NCI-H460 (cell line): ENCODE measurements around the gene SLC26A4. TPM values are rescaled to one million over a fixed set of nuclear protein-coding genes. Genes with fewer than 3 reads are reported as not detected.
"Not testable (repeated sequence)": the region's sequence is repeated elsewhere in the genome, so short reads cannot be mapped to it uniquely, and the experiment has no call there.

Source experiments
- DNase-seq: peaks from one replicate; pipeline ENCODE4 v3.0.0-alpha.2; 2016; ENCODE audit warnings: low read depth; ENCODE audit errors: extremely low read depth
- polyA plus RNA-seq: library from polyadenylated mRNA; depleted of rRNA; stranded (reverse); fragments of >200 nt; gene quantifications from 2 replicates; pipeline ENCODE4 v1.2.3, GENCODE V29; 2014; cell fraction: nucleus; rRNA removed
- total RNA-seq: library from RNA; depleted of rRNA; stranded (reverse); fragments of >200 nt; shearing (Covaris generic); gene quantifications from 2 replicates; pipeline ENCODE4 v1.2.3, GENCODE V29; 2014; rRNA removed

Gene SLC26A4
- total RNA-seq = 0.22 and 0.35 TPM in 2 replicates
- 0.04 and 0.25 TPM in 2 replicates for polyA plus RNA-seq

- no peak for DNase-seq
Measured at GRCh38 chr7:107660381-107661080, at the start of gene SLC26A4. Gene SLC26A4 (plus strand): TSS chr7:107660828. CDS start chr7:107661642, 814 bp downstream.

GRCh38 chr7:107613439-107613838, 47.2 kb upstream of the SLC26A4 start:
- no peak for DNase-seq

- no peak for DNase-seq
Measured at GRCh38 chr7:107613948-107614347, 46.7 kb upstream of the SLC26A4 start.

GRCh38 chr7:107614425-107614824, 46.2 kb upstream of the SLC26A4 start:
- DNase-seq = no peak

- no peak for DNase-seq
Measured at GRCh38 chr7:107615910-107616680, 44.5 kb upstream of the SLC26A4 start.

GRCh38 chr7:107622429-107622828, 38.2 kb upstream of the SLC26A4 start:
- no peak for DNase-seq

GRCh38 chr7:107622894-107623293, 37.7 kb upstream of the SLC26A4 start:
- no peak for DNase-seq

GRCh38 chr7:107627002-107627401, 33.6 kb upstream of the SLC26A4 start:
- no peak for DNase-seq

- no peak for DNase-seq
Measured at GRCh38 chr7:107628461-107629064, 32.1 kb upstream of the SLC26A4 start.

GRCh38 chr7:107630342-107630741, 30.3 kb upstream of the SLC26A4 start:
- no peak for DNase-seq

- DNase-seq = no peak
Measured at GRCh38 chr7:107631588-107632491, 28.8 kb upstream of the SLC26A4 start.

- no peak for DNase-seq
Measured at GRCh38 chr7:107632492-107632865, 28.1 kb upstream of the SLC26A4 start.

- no peak for DNase-seq
Measured at GRCh38 chr7:107638594-107638993, 22.0 kb upstream of the SLC26A4 start.

- DNase-seq = not testable (repeated sequence)
Measured at GRCh38 chr7:107639070-107639469, 21.6 kb upstream of the SLC26A4 start.

- no peak for DNase-seq
Measured at GRCh38 chr7:107641676-107642075, 19.0 kb upstream of the SLC26A4 start.

GRCh38 chr7:107642501-107642900, 18.1 kb upstream of the SLC26A4 start:
- DNase-seq = no peak

- no peak for DNase-seq
Measured at GRCh38 chr7:107643407-107643806, 17.2 kb upstream of the SLC26A4 start.

- DNase-seq = no peak
Measured at GRCh38 chr7:107643938-107644308, 16.7 kb upstream of the SLC26A4 start.

- no peak for DNase-seq
Measured at GRCh38 chr7:107644309-107644974, 16.2 kb upstream of the SLC26A4 start.

GRCh38 chr7:107652642-107653041, 8.0 kb upstream of the SLC26A4 start:
- DNase-seq = no peak
